ENCODE measurements around the gene ZNF799. TPM values are rescaled to one million over a fixed set of nuclear protein-coding genes. Genes with fewer than 3 reads are reported as not detected.

Gene ZNF799
- total and polyA plus RNA-seq, 2 of the 13 experiments (the other 11 are each of a cell fraction or from before 2014, with no cell fraction given) = 7.7 to 17.9 TPM

- TF ChIP-seq ISL2 (CRISPR knock-in tag; IDR thresholded peaks at IDR 0.05) = peak; percentile 40; the same call in 1 of the 2 replicates
- TF ChIP-seq ZNF441 (CRISPR knock-in tag; IDR thresholded peaks at IDR 0.05; ENCODE audit: borderline replicate concordance) = no peak
- no peak for TF ChIP-seq ZNF678 (CRISPR knock-in tag; IDR thresholded peaks at IDR 0.05)
- TF ChIP-seq MATR3 (CRISPR knock-in tag; IDR thresholded peaks at IDR 0.05) = no peak
- TF ChIP-seq ZNF503 (CRISPR knock-in tag; IDR thresholded peaks at IDR 0.05) = no peak
- TF ChIP-seq E2F1 (CRISPR knock-in tag; IDR thresholded peaks at IDR 0.05) = peak; percentile 68
- peak; percentile 78 for TF ChIP-seq HNF4A (CRISPR knock-in tag; IDR thresholded peaks at IDR 0.05)
- TF ChIP-seq ZNF710 (CRISPR knock-in tag; IDR thresholded peaks at IDR 0.05; ENCODE audit: borderline replicate concordance) = peak; percentile 64; the same call in 1 of the 2 replicates
- TF ChIP-seq ZNF792 (CRISPR knock-in tag; IDR thresholded peaks at IDR 0.05) = 0 out of 2 replicates have a peak, but pooled peaks have one; percentile 34
- no peak for TF ChIP-seq ZNF563 (CRISPR knock-in tag; IDR thresholded peaks at IDR 0.05)
- peak; percentile 67 to 86; a peak in 3 of 4 replicates for TF ChIP-seq HMGXB4 (CRISPR knock-in tag; IDR thresholded peaks at IDR 0.05; ENCODE audit: borderline replicate concordance in 1 of 2, low read depth in 1 of 2)
- 0 out of 2 replicates have a peak, but pooled peaks have one; percentile 43 for TF ChIP-seq THAP8 (CRISPR knock-in tag; IDR thresholded peaks at IDR 0.05; ENCODE audit: borderline replicate concordance)
- peak; percentile 79 for TF ChIP-seq UBTF (CRISPR knock-in tag; IDR thresholded peaks at IDR 0.05)
- TF ChIP-seq STAT5B (CRISPR knock-in tag; IDR thresholded peaks at IDR 0.05) = no peak
- peak; percentile 70; the same call in 1 of the 2 replicates for TF ChIP-seq MIXL1 (CRISPR knock-in tag; IDR thresholded peaks at IDR 0.05)
- TF ChIP-seq ZNF317 (CRISPR knock-in tag; IDR thresholded peaks at IDR 0.05) = peak; percentile 79; the same call in 1 of the 2 replicates
- TF ChIP-seq FOXO1 (CRISPR knock-in tag; IDR thresholded peaks at IDR 0.05) = 0 out of 2 replicates have a peak, but pooled peaks have one; percentile 18
- TF ChIP-seq SNAPC2 (CRISPR knock-in tag; IDR thresholded peaks at IDR 0.05) = 0 out of 2 replicates have a peak, but pooled peaks have one; percentile 65
- no peak for TF ChIP-seq SATB2 (CRISPR knock-in tag; IDR thresholded peaks at IDR 0.05)
Observed at GRCh38 chr19:12440541-12441316, 39.7 kb upstream of the ZNF799 start, which contains the start of gene ZNF443 (continued).
